ENCODE data around the gene MBTPS1.

The MBTPS1 gene

GRCh38 chr16:84032458-84033178 lies 84.1 kb downstream of the MBTPS1 start:
- DNase-seq = no peak

- DNase-seq = no peak
These were observed 85.2 kb downstream of the MBTPS1 start for GRCh38 chr16:84031556-84031955.

GRCh38 chr16:84029297-84030047 lies 87.3 kb downstream of the MBTPS1 start:
- no peak for DNase-seq

GRCh38 chr16:84027625-84028024 lies 89.1 kb downstream of the MBTPS1 start:
- no peak for DNase-seq

- DNase-seq = no peak
These were observed 90.1 kb downstream of the MBTPS1 start for GRCh38 chr16:84026606-84027005.

- no peak for DNase-seq
These were observed 91.9 kb downstream of the MBTPS1 start for GRCh38 chr16:84024854-84025253.

GRCh38 chr16:84022644-84023043 lies 94.1 kb downstream of the MBTPS1 start:
- DNase-seq = no peak

- no peak for DNase-seq
These were observed 95.3 kb downstream of the MBTPS1 start for GRCh38 chr16:84021488-84021887.

- no peak for DNase-seq
These were observed 96.4 kb downstream of the MBTPS1 start for GRCh38 chr16:84020353-84020752.

GRCh38 chr16:84018710-84019109 lies 98.0 kb downstream of the MBTPS1 start:
- no peak for DNase-seq

GRCh38 chr16:84016477-84016876 lies 100.3 kb downstream of the MBTPS1 start:
- DNase-seq = no peak

- DNase-seq = no peak
These were observed 101.3 kb downstream of the MBTPS1 start for GRCh38 chr16:84015399-84015798.

GRCh38 chr16:84014570-84015327 lies 102.0 kb downstream of the MBTPS1 start:
- no peak for DNase-seq

- DNase-seq = peak; percentile 6
These were observed 102.8 kb downstream of the MBTPS1 start for GRCh38 chr16:84013787-84014569.

- no peak for DNase-seq
These were observed 107.5 kb downstream of the MBTPS1 start for GRCh38 chr16:84009282-84009681.

- no peak for DNase-seq
These were observed 108.8 kb downstream of the MBTPS1 start for GRCh38 chr16:84007965-84008364.

GRCh38 chr16:84007520-84007919 lies 109.2 kb downstream of the MBTPS1 start:
- DNase-seq = no peak

- DNase-seq = no peak
These were observed 111.4 kb downstream of the MBTPS1 start for GRCh38 chr16:84005391-84005790.

- no peak for DNase-seq
These were observed 112.3 kb downstream of the MBTPS1 start for GRCh38 chr16:84004442-84004841.
